Astrocyte (in vitro differentiated cells and primary cell): ENCODE measurements around the gene SEC62.

Experiments used
- EZH2 ChIP-seq: IDR thresholded peaks from 2 replicates; pipeline ENCODE4 v1.6.1; 2012; ENCODE audit warnings: mild to moderate bottlenecking, low read length, inconsistent platforms; ENCODE audit not compliant: insufficient read depth
- TF ChIP-seq, protein P1 (sequence below): IDR thresholded peaks from 2 replicates; pipeline ENCODE4 v1.5.1; 2011; ENCODE audit warnings: low read depth, mild to moderate bottlenecking, inconsistent platforms, low read length, moderate library complexity; ENCODE audit not compliant: insufficient read depth

DNA sequence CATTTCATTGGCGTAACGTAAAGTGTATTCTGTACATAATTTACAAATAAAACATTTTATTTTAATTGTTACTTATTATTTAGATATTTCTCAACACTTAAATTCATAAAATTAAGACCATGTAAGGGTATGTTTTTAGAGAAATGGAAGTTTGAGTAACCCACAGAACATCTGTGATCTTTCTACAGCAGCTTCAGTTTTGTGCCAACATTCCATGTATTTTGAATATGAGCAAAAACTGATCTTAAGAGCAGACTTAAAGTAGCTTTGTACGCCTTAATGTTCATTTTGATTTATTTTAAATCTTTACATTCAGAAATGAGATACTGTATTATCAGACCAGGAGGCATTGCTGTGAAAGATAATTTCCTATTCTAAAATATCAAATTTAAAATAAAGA lies 27.2 kb downstream of the SEC62 start:
- TF ChIP-seq, protein P1, sequence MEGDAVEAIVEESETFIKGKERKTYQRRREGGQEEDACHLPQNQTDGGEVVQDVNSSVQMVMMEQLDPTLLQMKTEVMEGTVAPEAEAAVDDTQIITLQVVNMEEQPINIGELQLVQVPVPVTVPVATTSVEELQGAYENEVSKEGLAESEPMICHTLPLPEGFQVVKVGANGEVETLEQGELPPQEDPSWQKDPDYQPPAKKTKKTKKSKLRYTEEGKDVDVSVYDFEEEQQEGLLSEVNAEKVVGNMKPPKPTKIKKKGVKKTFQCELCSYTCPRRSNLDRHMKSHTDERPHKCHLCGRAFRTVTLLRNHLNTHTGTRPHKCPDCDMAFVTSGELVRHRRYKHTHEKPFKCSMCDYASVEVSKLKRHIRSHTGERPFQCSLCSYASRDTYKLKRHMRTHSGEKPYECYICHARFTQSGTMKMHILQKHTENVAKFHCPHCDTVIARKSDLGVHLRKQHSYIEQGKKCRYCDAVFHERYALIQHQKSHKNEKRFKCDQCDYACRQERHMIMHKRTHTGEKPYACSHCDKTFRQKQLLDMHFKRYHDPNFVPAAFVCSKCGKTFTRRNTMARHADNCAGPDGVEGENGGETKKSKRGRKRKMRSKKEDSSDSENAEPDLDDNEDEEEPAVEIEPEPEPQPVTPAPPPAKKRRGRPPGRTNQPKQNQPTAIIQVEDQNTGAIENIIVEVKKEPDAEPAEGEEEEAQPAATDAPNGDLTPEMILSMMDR = no peak
- no peak for TF ChIP-seq EZH2
